Measurements from ENCODE around the gene SDK2. TPM values are rescaled to one million over a fixed set of nuclear protein-coding genes. Genes with fewer than 3 reads are reported as not detected.

SDK2 gene
- total and polyA plus RNA-seq, 9 of the 15 experiments (the other 6 are each of a cell fraction or from before 2014, with no cell fraction given): 0.04 TPM; not detected in 8

- no peak for TF ChIP-seq E4F1 (CRISPR knock-in tag; IDR thresholded peaks at IDR 0.05; ENCODE audit: borderline replicate concordance)
- no peak for TF ChIP-seq CTCFL (IDR thresholded peaks at IDR 0.05; ENCODE audit: borderline replicate concordance, insufficient read depth, low read depth, low read length, poor library complexity, severe bottlenecking)
- no peak for TF ChIP-seq ZNF778 (CRISPR knock-in tag; IDR thresholded peaks at IDR 0.05)
- TF ChIP-seq HNRNPLL (IDR thresholded peaks at IDR 0.05; ENCODE audit: low read depth, low read length, poor library complexity, severe bottlenecking): no peak
Measured at GRCh38 chr17:73318836-73319235, 325.4 kb downstream of the SDK2 start (continued).

DNA sequence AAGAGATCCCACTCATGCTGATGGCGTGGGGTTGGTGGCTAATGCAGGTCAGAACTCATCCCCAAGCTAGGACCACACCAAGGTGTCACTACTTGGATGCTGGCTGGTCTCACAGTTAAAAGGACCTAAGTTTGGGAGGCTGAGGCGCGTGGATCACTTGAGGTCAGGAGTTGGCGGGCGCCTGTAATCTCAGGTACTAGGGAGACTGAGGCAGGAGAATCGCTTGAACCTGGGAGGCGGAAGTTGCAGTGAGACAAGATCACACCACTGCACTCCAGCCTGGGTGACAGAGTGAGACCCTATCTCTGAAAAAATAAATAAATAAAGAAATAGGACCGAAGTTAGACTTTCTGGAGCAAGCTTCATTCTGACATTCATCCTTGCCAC is 325.8 kb downstream of the SDK2 start:
- no TSS peak for BruUV-seq (replicated peaks)
- Histone ChIP-seq H3K9me1 (ENCODE audit: control insufficient read depth, insufficient read depth, low read length) (peaks cover 3% of the 10 kb centered on the region), H3K27me3 (ENCODE audit: control insufficient read depth in 2 of 2, insufficient read depth in 2 of 2, low read length in 2 of 2) (no peaks in the 10 kb centered on the region), H3K79me2 (ENCODE audit: control insufficient read depth, insufficient read depth, low read length) (no peaks in the 10 kb centered on the region), H3K9ac (ENCODE audit: insufficient read depth in 1 of 2, low read depth in 2 of 2, low read length in 2 of 2) (peak overlapping the region in 1 of 2 experiments; percentile 36; a peak in 1 of 4 replicates), H3K27ac (ENCODE audit: extremely low read depth, low read depth, low read length) (no peak overlapping the region), H3K9me3 (replicated peaks; ENCODE audit: control insufficient read depth, insufficient read depth, low read depth, low read length) (no peaks in the 10 kb centered on the region), H3K36me3 (ENCODE audit: control insufficient read depth, insufficient read depth, low read length) (no peaks in the 10 kb centered on the region), H3K4me1 (replicated peaks in 1 of 2; ENCODE audit: control insufficient read depth in 2 of 2, insufficient read depth in 2 of 2, low read length in 2 of 2) (peaks cover 15 to 17% of the 10 kb centered on the region in 2 experiments), H3K4me2 (ENCODE audit: insufficient read depth, low read length) (peak overlapping the region; percentile 24; the same call in 1 of the 2 replicates), H3K4me3 (no peak overlapping the region), H4K20me1 (replicated peaks; ENCODE audit: control insufficient read depth, insufficient read depth, low read length) (no peaks in the 10 kb centered on the region), H2AFZ (ENCODE audit: low read depth, low read length) (0 out of 2 replicates have a peak overlapping the region, but pooled peaks have one; percentile 9)
- ATAC-seq (no peak), DNase-seq (ENCODE audit: extremely low read depth in 1 of 4, low spot score in 3 of 4) (no peak), FAIRE-seq (no peak)
- in situ Hi-C loops (cut with MboI): no loop called here
- WGBS (ENCODE audit: insufficient coverage, low coverage, missing lambda C conversion rate): 66% methylated on average over 8 of the region's 8 CpGs
- ChIA-PET CTCF (ENCODE audit: low intra/inter-chr PET ratio) (interaction anchor here (0.6 kb wide), 1 partner anchor 10 kb away, joined by 3 read pairs; no protein-coding TSS in a partner anchor), POLR2A (interaction anchor here (0.6 to 1.5 kb wide), 7 partner anchors 9 to 504 kb away, joined by 3 to 4 read pairs (median 3); no protein-coding TSS in a partner anchor)
- intact Hi-C loops (cut with micrococcal nuclease): no loop called here
- TF ChIP-seq ZNF354B (CRISPR knock-in tag; IDR thresholded peaks at IDR 0.05): no peak
- TF ChIP-seq RBM15 (IDR thresholded peaks at IDR 0.05; ENCODE audit: insufficient read depth, low read length): no peak
- TF ChIP-seq ILF3 (IDR thresholded peaks at IDR 0.05; ENCODE audit: borderline replicate concordance): no peak
- TF ChIP-seq ZNF699 (CRISPR knock-in tag; IDR thresholded peaks at IDR 0.05; ENCODE audit: insufficient replicate concordance): no peak
- TF ChIP-seq, protein P1, sequence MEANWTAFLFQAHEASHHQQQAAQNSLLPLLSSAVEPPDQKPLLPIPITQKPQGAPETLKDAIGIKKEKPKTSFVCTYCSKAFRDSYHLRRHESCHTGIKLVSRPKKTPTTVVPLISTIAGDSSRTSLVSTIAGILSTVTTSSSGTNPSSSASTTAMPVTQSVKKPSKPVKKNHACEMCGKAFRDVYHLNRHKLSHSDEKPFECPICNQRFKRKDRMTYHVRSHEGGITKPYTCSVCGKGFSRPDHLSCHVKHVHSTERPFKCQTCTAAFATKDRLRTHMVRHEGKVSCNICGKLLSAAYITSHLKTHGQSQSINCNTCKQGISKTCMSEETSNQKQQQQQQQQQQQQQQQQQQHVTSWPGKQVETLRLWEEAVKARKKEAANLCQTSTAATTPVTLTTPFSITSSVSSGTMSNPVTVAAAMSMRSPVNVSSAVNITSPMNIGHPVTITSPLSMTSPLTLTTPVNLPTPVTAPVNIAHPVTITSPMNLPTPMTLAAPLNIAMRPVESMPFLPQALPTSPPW (CRISPR knock-in tag; IDR thresholded peaks at IDR 0.05): 0 out of 2 replicates have a peak, but pooled peaks have one; percentile 6
- no peak for TF ChIP-seq HEY1 (CRISPR knock-in tag; IDR thresholded peaks at IDR 0.05; ENCODE audit: borderline replicate concordance)
- TF ChIP-seq SNIP1 (IDR thresholded peaks at IDR 0.05; ENCODE audit: low read depth): no peak
- TF ChIP-seq, protein P2, sequence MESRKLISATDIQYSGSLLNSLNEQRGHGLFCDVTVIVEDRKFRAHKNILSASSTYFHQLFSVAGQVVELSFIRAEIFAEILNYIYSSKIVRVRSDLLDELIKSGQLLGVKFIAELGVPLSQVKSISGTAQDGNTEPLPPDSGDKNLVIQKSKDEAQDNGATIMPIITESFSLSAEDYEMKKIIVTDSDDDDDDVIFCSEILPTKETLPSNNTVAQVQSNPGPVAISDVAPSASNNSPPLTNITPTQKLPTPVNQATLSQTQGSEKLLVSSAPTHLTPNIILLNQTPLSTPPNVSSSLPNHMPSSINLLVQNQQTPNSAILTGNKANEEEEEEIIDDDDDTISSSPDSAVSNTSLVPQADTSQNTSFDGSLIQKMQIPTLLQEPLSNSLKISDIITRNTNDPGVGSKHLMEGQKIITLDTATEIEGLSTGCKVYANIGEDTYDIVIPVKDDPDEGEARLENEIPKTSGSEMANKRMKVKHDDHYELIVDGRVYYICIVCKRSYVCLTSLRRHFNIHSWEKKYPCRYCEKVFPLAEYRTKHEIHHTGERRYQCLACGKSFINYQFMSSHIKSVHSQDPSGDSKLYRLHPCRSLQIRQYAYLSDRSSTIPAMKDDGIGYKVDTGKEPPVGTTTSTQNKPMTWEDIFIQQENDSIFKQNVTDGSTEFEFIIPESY (CRISPR knock-in tag; IDR thresholded peaks at IDR 0.05): peak; percentile 53; the same call in 1 of the 2 replicates

All from K562 (cell line).